Measurements from ENCODE around the gene FSTL5. TPM values are rescaled to one million over a fixed set of nuclear protein-coding genes. Genes with fewer than 3 reads are reported as not detected.

Gene FSTL5
- total RNA-seq, 1 experiment from 2014 or later: 0.55 TPM

- TF ChIP-seq, protein P1, sequence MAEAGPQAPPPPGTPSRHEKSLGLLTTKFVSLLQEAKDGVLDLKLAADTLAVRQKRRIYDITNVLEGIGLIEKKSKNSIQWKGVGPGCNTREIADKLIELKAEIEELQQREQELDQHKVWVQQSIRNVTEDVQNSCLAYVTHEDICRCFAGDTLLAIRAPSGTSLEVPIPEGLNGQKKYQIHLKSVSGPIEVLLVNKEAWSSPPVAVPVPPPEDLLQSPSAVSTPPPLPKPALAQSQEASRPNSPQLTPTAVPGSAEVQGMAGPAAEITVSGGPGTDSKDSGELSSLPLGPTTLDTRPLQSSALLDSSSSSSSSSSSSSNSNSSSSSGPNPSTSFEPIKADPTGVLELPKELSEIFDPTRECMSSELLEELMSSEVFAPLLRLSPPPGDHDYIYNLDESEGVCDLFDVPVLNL (CRISPR knock-in tag; IDR thresholded peaks at IDR 0.05; ENCODE audit: borderline replicate concordance, low read depth): no peak
- TF ChIP-seq ZNF263 (CRISPR knock-in tag; IDR thresholded peaks at IDR 0.05; ENCODE audit: low read depth) (no peak), SMAD4 (CRISPR knock-in tag; IDR thresholded peaks at IDR 0.05) (no peak), ERG (CRISPR knock-in tag; IDR thresholded peaks at IDR 0.05) (no peak), ATF1 (CRISPR knock-in tag; IDR thresholded peaks at IDR 0.05) (no peak), ZNF219 (CRISPR knock-in tag; IDR thresholded peaks at IDR 0.05; ENCODE audit: borderline replicate concordance) (no peak), ZNF121 (CRISPR knock-in tag; IDR thresholded peaks at IDR 0.05) (no peak)
- TF ChIP-seq, protein P2, sequence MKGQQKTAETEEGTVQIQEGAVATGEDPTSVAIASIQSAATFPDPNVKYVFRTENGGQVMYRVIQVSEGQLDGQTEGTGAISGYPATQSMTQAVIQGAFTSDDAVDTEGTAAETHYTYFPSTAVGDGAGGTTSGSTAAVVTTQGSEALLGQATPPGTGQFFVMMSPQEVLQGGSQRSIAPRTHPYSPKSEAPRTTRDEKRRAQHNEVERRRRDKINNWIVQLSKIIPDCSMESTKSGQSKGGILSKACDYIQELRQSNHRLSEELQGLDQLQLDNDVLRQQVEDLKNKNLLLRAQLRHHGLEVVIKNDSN (CRISPR knock-in tag; IDR thresholded peaks at IDR 0.05): no peak
- TF ChIP-seq, protein P3, sequence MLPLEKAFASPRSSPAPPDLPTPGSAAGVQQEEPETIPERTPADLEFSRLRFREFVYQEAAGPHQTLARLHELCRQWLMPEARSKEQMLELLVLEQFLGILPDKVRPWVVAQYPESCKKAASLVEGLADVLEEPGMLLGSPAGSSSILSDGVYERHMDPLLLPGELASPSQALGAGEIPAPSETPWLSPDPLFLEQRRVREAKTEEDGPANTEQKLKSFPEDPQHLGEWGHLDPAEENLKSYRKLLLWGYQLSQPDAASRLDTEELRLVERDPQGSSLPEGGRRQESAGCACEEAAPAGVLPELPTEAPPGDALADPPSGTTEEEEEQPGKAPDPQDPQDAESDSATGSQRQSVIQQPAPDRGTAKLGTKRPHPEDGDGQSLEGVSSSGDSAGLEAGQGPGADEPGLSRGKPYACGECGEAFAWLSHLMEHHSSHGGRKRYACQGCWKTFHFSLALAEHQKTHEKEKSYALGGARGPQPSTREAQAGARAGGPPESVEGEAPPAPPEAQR (CRISPR knock-in tag; IDR thresholded peaks at IDR 0.05): no peak
Observed at GRCh38 chr4:161658676-161659075, 505.1 kb downstream of the FSTL5 start (continued).

GRCh38 chr4:161657616-161658015, 506.2 kb downstream of the FSTL5 start:
- ATAC-seq: no peak
- Mint-ChIP-seq H3K4me1 (no peaks in the 10 kb centered on the region), H3K27me3 (ENCODE audit: low read depth) (no peaks in the 10 kb centered on the region), H3K27ac (no peak overlapping the region), H3K4me3 (no peak overlapping the region), H3K36me3 (no peaks in the 10 kb centered on the region), H3K9me3 (no peaks in the 10 kb centered on the region)
- POLR2A ChIA-PET: no interaction called here
- CTCF ChIA-PET: no interaction called here
- DNase-seq (ENCODE audit: low spot score): no peak
- TF ChIP-seq ZNF232 (CRISPR knock-in tag; IDR thresholded peaks at IDR 0.05): no peak
- no peak for TF ChIP-seq GTF2I (CRISPR knock-in tag; conservative IDR thresholded peaks at IDR 0.05)
- TF ChIP-seq USF2 (CRISPR knock-in tag; IDR thresholded peaks at IDR 0.05): no peak
- TF ChIP-seq, protein P2 (CRISPR knock-in tag; IDR thresholded peaks at IDR 0.05): no peak
- TF ChIP-seq HMGXB4 (CRISPR knock-in tag; IDR thresholded peaks at IDR 0.05): no peak
- no peak for TF ChIP-seq ZNF671 (CRISPR knock-in tag; IDR thresholded peaks at IDR 0.05)

- ATAC-seq (no peak), DNase-seq (ENCODE audit: low spot score) (no peak)
- Mint-ChIP-seq H3K4me3 (no peak overlapping the region), H3K36me3 (no peaks in the 10 kb centered on the region), H3K27me3 (ENCODE audit: low read depth) (no peaks in the 10 kb centered on the region), H3K27ac (no peak overlapping the region), H3K9me3 (no peaks in the 10 kb centered on the region), H3K4me1 (no peaks in the 10 kb centered on the region)
- TF ChIP-seq NR3C1 (CRISPR knock-in tag; conservative IDR thresholded peaks at IDR 0.05; ENCODE audit: low read depth) (no peak), ERG (CRISPR knock-in tag; IDR thresholded peaks at IDR 0.05) (no peak), KAT7 (CRISPR knock-in tag; IDR thresholded peaks at IDR 0.05; ENCODE audit: borderline replicate concordance) (no peak)
- TF ChIP-seq, protein P4, sequence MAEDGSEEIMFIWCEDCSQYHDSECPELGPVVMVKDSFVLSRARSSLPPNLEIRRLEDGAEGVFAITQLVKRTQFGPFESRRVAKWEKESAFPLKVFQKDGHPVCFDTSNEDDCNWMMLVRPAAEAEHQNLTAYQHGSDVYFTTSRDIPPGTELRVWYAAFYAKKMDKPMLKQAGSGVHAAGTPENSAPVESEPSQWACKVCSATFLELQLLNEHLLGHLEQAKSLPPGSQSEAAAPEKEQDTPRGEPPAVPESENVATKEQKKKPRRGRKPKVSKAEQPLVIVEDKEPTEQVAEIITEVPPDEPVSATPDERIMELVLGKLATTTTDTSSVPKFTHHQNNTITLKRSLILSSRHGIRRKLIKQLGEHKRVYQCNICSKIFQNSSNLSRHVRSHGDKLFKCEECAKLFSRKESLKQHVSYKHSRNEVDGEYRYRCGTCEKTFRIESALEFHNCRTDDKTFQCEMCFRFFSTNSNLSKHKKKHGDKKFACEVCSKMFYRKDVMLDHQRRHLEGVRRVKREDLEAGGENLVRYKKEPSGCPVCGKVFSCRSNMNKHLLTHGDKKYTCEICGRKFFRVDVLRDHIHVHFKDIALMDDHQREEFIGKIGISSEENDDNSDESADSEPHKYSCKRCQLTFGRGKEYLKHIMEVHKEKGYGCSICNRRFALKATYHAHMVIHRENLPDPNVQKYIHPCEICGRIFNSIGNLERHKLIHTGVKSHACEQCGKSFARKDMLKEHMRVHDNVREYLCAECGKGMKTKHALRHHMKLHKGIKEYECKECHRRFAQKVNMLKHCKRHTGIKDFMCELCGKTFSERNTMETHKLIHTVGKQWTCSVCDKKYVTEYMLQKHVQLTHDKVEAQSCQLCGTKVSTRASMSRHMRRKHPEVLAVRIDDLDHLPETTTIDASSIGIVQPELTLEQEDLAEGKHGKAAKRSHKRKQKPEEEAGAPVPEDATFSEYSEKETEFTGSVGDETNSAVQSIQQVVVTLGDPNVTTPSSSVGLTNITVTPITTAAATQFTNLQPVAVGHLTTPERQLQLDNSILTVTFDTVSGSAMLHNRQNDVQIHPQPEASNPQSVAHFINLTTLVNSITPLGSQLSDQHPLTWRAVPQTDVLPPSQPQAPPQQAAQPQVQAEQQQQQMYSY (CRISPR knock-in tag; IDR thresholded peaks at IDR 0.05): no peak
- CTCF ChIA-PET: no interaction called here
- POLR2A ChIA-PET: no interaction called here
Observed at GRCh38 chr4:161656594-161656993, 507.2 kb downstream of the FSTL5 start.
